K562 (cell line): ENCODE measurements around the gene RPLP2. TPM values are rescaled to one million over a fixed set of nuclear protein-coding genes. Genes with fewer than 3 reads are reported as not detected.

Source experiments
- CHD2 ChIP-seq: IDR thresholded peaks from 2 replicates; pipeline ENCODE4 v1.6.1; 2011; ENCODE audit warnings: low read depth, low read length
- EGR1 ChIP-seq: fragments of 450-650 bp; conservative IDR thresholded peaks from 2 replicates; pipeline ENCODE4 v1.6.1; 2017; ENCODE audit warnings: mild to moderate bottlenecking
- HDAC3 ChIP-seq: fragments of 450-650 bp; IDR thresholded peaks from 2 replicates; pipeline ENCODE4 v1.6.1; 2018; ENCODE audit warnings: borderline replicate concordance, mild to moderate bottlenecking, moderate library complexity; ENCODE audit not compliant: partially characterized antibody
- HINFP ChIP-seq: fragments of 450-650 bp; conservative IDR thresholded peaks from 2 replicates; pipeline ENCODE4 v1.6.1; 2016; ENCODE audit warnings: missing genetic modification characterization, low read depth, mild to moderate bottlenecking, control low read depth, missing compliant biosample characterization
- HMG20A ChIP-seq: fragments of 450-650 bp; formaldehyde crosslinking; conservative IDR thresholded peaks from 2 replicates; pipeline ENCODE4 v1.4.0; 2020; ENCODE audit warnings: mild to moderate bottlenecking, mixed read lengths
- HMGXB4 ChIP-seq: sonication (generic); formaldehyde crosslinking; IDR thresholded peaks from 2 replicates; pipeline ENCODE4 v1.8.1; 2023; ENCODE audit warnings: mild to moderate bottlenecking, missing genetic modification reagents
- MCM2 ChIP-seq: fragments of 450-650 bp; IDR thresholded peaks from 2 replicates; pipeline ENCODE4 v1.6.1; 2017; ENCODE audit warnings: low read depth, mild to moderate bottlenecking
- NRF1 ChIP-seq, 2 experiments: fragments of 450-650 bp; IDR thresholded peaks in 1 of 2; conservative IDR thresholded peaks in 1 of 2; 2 replicates each; pipeline ENCODE4 v1.6.1; 2014; ENCODE audit warnings: mild to moderate bottlenecking in 2 of 2
- PML ChIP-seq: IDR thresholded peaks from 2 replicates; pipeline ENCODE4 v1.6.1; 2012; ENCODE audit warnings: low read length, inconsistent platforms
- POLR2AphosphoS5 ChIP-seq: IDR thresholded peaks from 2 replicates; pipeline ENCODE4 v1.6.1; 2011; ENCODE audit warnings: mild to moderate bottlenecking, low read depth, low read length, moderate library complexity; ENCODE audit not compliant: control insufficient read depth, insufficient read depth
- POLR3A ChIP-seq: IDR thresholded peaks from 2 replicates; pipeline ENCODE4 v1.6.1; 2011; ENCODE audit warnings: borderline replicate concordance, mild to moderate bottlenecking, moderate library complexity; ENCODE audit not compliant: insufficient read length, insufficient read depth; ENCODE audit errors: extremely low read depth
- PPARD ChIP-seq: fragments of 250-450 bp; sonication (Bioruptor Pico); IDR thresholded peaks from 2 replicates; pipeline ENCODE4 v1.8.0; 2022; ENCODE audit warnings: inconsistent platforms, mild to moderate bottlenecking, moderate library complexity
- SIN3B ChIP-seq: fragments of 450-650 bp; IDR thresholded peaks from 2 replicates; pipeline ENCODE4 v1.6.1; 2017; ENCODE audit warnings: low read depth, mild to moderate bottlenecking, moderate library complexity
- SMARCA5 ChIP-seq: fragments of 450-650 bp; IDR thresholded peaks from 2 replicates; pipeline ENCODE4 v1.6.1; 2016
- TCF7 ChIP-seq: sonication (generic); IDR thresholded peaks from 2 replicates; pipeline ENCODE4 v1.6.1; 2016; ENCODE audit warnings: antibody characterized with exemption, borderline replicate concordance
- TGIF2 ChIP-seq: sonication (generic); formaldehyde crosslinking; IDR thresholded peaks from 2 replicates; pipeline ENCODE4 v1.8.1; 2022; ENCODE audit warnings: mild to moderate bottlenecking, missing genetic modification reagents, moderate library complexity
- TSHZ1 ChIP-seq: fragments of 250-450 bp; sonication (Bioruptor Pico); IDR thresholded peaks from 2 replicates; pipeline ENCODE4 v1.4.0; 2020; ENCODE audit warnings: mild to moderate bottlenecking, moderate library complexity
- XRCC5 ChIP-seq: fragments of 200-400 bp; formaldehyde crosslinking; IDR thresholded peaks from 2 replicates; pipeline ENCODE4 v1.6.1; 2017; ENCODE audit warnings: low read depth, mild to moderate bottlenecking, low read length
- ZNF197 ChIP-seq: fragments of 200-800 bp; sonication (Bioruptor generic); IDR thresholded peaks from 2 replicates; pipeline ENCODE4 v1.6.1; 2016; ENCODE audit warnings: low read depth, missing genetic modification characterization, missing compliant biosample characterization
- ZNF445 ChIP-seq: fragments of 250-450 bp; sonication (Bioruptor Pico); IDR thresholded peaks from 2 replicates; pipeline ENCODE4 v1.4.0; 2020; ENCODE audit warnings: low read depth, mild to moderate bottlenecking, moderate library complexity
- polyA plus RNA-seq, 8 experiments: library from polyadenylated mRNA; depleted of rRNA in 4 of 8; stranded (reverse) in 5 of 8; unstranded in 3 of 8; fragments of >200 nt; fragmentation: Nextera tagmentation in 2 of 8; fragmentation: Illumina TruSeq in 1 of 8; extraction: Ambion mirVana in 2 of 8; extraction: Trizol in 1 of 8; gene quantifications; 2 replicates each; pipeline versions ENCODE4 v1.2.1 to v1.2.3, GENCODE V29; 2011 to 2014; ENCODE audit warnings: inconsistent platforms in 1 of 8, missing spikeins in 1 of 8
- total RNA-seq, 7 experiments: library from RNA; depleted of rRNA in 6 of 7; stranded (reverse); fragments of >200 nt in 6 of 7; fragmentation: Illumina TruSeq in 2 of 7; extraction: Trizol in 2 of 7; gene quantifications; 2 replicates each; pipeline versions ENCODE4 v1.2.1 to v1.2.3, GENCODE V29; 2011 to 2021; ENCODE audit warnings: low replicate concordance in 1 of 7

Gene RPLP2
- total and polyA plus RNA-seq, 9 of the 15 experiments (the other 6 are each of a cell fraction or from before 2014, with no cell fraction given), result 528 to 3,807 (median 1,633) TPM

DNA sequence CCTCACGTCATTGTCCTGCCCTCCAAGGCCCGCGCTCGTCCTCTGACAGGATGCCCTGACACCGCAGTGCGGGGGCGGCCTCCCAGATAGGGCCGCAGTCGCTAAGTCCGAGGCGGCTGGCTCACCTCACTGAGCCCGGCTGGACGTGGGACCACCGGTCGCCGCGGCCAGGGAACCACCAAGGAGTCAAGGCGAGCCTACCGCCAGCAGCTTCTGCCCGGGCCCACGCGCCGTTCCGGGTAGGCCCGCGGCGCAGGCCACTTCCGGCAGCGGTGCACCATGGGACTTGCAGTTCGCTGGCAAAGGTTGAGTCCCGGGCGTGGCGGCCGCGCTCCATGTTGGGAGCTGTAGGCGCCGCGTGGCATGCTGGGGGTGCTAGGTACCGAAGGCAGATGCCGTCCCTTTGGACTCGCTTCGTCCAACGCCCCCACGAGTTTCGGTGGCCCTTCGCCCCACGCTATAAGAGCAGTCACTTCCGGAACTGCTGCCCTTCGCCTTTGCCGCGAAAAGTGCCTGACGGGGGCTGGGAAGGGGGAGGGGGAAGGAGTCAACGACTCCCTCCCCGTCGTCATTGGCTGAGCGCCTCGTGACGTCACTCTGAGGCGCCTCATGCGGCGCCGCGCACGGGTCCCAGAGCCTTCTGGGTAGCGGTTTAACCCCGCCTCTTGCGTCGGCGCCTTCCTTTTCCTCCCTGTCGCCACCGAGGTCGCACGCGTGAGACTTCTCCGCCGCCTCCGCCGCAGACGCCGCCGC, at the start of gene RPLP2 (continued):
- no peak for TF ChIP-seq HDAC3
- no peak for TF ChIP-seq TCF7
- no peak for TF ChIP-seq HMG20A (CRISPR knock-in tag)
- TF ChIP-seq EGR1, result peak; percentile 99
- peak; percentile 95 for TF ChIP-seq POLR2AphosphoS5
- TF ChIP-seq XRCC5, result no peak
- no peak for TF ChIP-seq POLR3A
- peak; percentile 79 to 85 for TF ChIP-seq NRF1 (conservative IDR thresholded peaks at IDR 0.05 in 1 of 2, IDR thresholded peaks at IDR 0.05 in 1 of 2)
- TF ChIP-seq MCM2, result no peak
- TF ChIP-seq SIN3B, result peak; percentile 89
- no peak for TF ChIP-seq HINFP
- no peak for TF ChIP-seq PML
- no peak; the same call in 1 of the 2 replicates for TF ChIP-seq SMARCA5
- peak; percentile 81 for TF ChIP-seq CHD2
- peak; percentile 49; the same call in 1 of the 2 replicates for TF ChIP-seq TGIF2 (CRISPR knock-in tag)
- no peak for TF ChIP-seq ZNF445 (CRISPR knock-in tag)
- peak; percentile 72; the same call in 1 of the 2 replicates for TF ChIP-seq ZNF197 (CRISPR knock-in tag)
- TF ChIP-seq TSHZ1 (CRISPR knock-in tag), result no peak
- TF ChIP-seq HMGXB4, result 0 out of 2 replicates have a peak, but pooled peaks have one; percentile 30
- no peak for TF ChIP-seq PPARD (CRISPR knock-in tag)
